ENCODE data around the gene SRL. TPM values are rescaled to one million over a fixed set of nuclear protein-coding genes. Genes with fewer than 3 reads are reported as not detected.

Gene SRL
- total and polyA plus RNA-seq, 2 of the 8 experiments (the other 6 are each of a cell fraction or from before 2014, with no cell fraction given), result 0.05 TPM; not detected in 1

DNA sequence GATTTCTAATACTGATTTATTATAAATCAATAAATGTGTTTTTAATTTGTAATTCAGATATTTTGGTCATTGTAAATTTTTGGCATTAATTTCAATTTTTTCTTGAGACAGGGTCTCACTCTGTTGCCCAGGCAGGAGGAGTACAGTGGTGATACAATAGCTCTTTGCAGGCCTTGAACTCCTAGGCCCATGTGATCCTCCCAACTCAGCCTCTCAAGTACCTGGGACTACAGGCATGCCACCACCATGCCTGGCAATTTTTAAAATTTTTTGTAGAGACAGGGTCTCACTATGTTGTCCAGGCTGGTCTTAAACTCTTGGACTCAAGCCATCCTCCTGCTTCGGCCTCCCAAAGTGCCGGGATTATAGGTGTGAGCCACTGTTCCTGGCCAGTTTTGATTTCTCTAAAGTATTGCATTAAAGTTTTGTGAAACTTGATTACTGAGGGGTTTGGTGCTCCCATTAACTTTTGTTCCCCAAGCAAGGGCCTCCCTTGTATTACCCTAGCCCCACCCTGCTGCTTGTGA lies 36.2 kb upstream of the SRL start:
- Histone ChIP-seq H3K23me2 (ENCODE audit: low read depth, low read length) (peaks cover 8% of the 10 kb centered on the region; the same call in 1 of the 2 replicates), H4K8ac (ENCODE audit: extremely low read depth, insufficient read depth, low read length) (no peak overlapping the region), H3K4me1 (replicated peaks in 1 of 4; ENCODE audit: control insufficient read depth in 3 of 4, insufficient read depth in 4 of 4, low read length in 3 of 4) (no peaks in the 10 kb centered on the region; a peak in 3 of 7 replicates), H2BK20ac (ENCODE audit: low read length) (no peak overlapping the region), H3K79me2 (ENCODE audit: control insufficient read depth in 1 of 2, insufficient read depth in 2 of 2, low read length in 2 of 2) (peaks cover 0 to 5% of the 10 kb centered on the region in 2 experiments; a peak in 1 of 4 replicates), H3K9me3 (ENCODE audit: insufficient read depth in 2 of 2, low read depth in 1 of 2, low read length in 1 of 2) (peaks cover 0 to 7% of the 10 kb centered on the region in 2 experiments; a peak in 2 of 4 replicates), H3K79me1 (ENCODE audit: low read depth, low read length) (no peaks in the 10 kb centered on the region), H3K4me2 (ENCODE audit: insufficient read depth in 1 of 2, low read depth in 2 of 2, low read length in 2 of 2) (no peak overlapping the region), H4K20me1 (replicated peaks in 1 of 2; ENCODE audit: control insufficient read depth in 1 of 2, insufficient read depth in 2 of 2, low read length in 2 of 2) (no peaks in the 10 kb centered on the region), H3K56ac (replicated peaks; ENCODE audit: insufficient read length, low read depth, low read length) (no peak overlapping the region), H3K4ac (replicated peaks; ENCODE audit: insufficient read length, low read depth, low read length) (no peak overlapping the region), H3K27ac (ENCODE audit: low read depth, low read length) (no peak overlapping the region), H3K27me3 (replicated peaks in 1 of 4; ENCODE audit: control insufficient read depth in 3 of 4, extremely low read depth in 1 of 4, insufficient read depth in 3 of 4, low read length in 3 of 4) (no peaks in the 10 kb centered on the region; a peak in 1 of 7 replicates), H4K5ac (ENCODE audit: insufficient read length, low read depth, low read length) (no peak overlapping the region), H3K14ac (ENCODE audit: insufficient read length) (no peak overlapping the region), H2BK15ac (ENCODE audit: low read length) (no peak overlapping the region), H3K18ac (ENCODE audit: extremely low read depth, low read length) (no peak overlapping the region), H2BK12ac (ENCODE audit: low read depth, low read length) (no peak overlapping the region), H2AFZ (ENCODE audit: low read length) (no peak overlapping the region), H4K91ac (replicated peaks; ENCODE audit: insufficient read length, low read length) (no peak overlapping the region), H3K4me3 (ENCODE audit: extremely low read depth in 1 of 4, insufficient read depth in 2 of 4, low read depth in 3 of 4, low read length in 4 of 4) (no peak overlapping the region), H2BK5ac (ENCODE audit: low read depth, low read length) (no peak overlapping the region), H3K23ac (ENCODE audit: insufficient read length) (no peak overlapping the region), H3K36me3 (ENCODE audit: control insufficient read depth in 2 of 4, insufficient read depth in 4 of 4, low read length in 3 of 4) (no peaks in the 10 kb centered on the region), H3K9ac (replicated peaks in 1 of 4; ENCODE audit: extremely low read depth in 1 of 4, low read depth in 3 of 4, low read length in 3 of 4) (no peak overlapping the region), H2AK5ac (ENCODE audit: low read depth, low read length) (no peak overlapping the region), H2BK120ac (replicated peaks; ENCODE audit: low read depth, low read length) (no peak overlapping the region)
- WGBS, 2 experiments (ENCODE audit: extremely low coverage in 1 of 2, insufficient coverage in 1 of 2, insufficient read length in 1 of 2, insufficient replicate concordance in 2 of 2, low coverage in 1 of 2, low lambda C conversion rate in 2 of 2, missing lambda C conversion rate in 1 of 2), result 96% methylated on average over 2 of the region's 2 CpGs; no CpG with 5 or more reads in 1 of the 2 experiments
- no peak for DNase-seq (ENCODE audit: low read depth in 1 of 2, low spot score in 2 of 2)
- TF ChIP-seq, protein P1, sequence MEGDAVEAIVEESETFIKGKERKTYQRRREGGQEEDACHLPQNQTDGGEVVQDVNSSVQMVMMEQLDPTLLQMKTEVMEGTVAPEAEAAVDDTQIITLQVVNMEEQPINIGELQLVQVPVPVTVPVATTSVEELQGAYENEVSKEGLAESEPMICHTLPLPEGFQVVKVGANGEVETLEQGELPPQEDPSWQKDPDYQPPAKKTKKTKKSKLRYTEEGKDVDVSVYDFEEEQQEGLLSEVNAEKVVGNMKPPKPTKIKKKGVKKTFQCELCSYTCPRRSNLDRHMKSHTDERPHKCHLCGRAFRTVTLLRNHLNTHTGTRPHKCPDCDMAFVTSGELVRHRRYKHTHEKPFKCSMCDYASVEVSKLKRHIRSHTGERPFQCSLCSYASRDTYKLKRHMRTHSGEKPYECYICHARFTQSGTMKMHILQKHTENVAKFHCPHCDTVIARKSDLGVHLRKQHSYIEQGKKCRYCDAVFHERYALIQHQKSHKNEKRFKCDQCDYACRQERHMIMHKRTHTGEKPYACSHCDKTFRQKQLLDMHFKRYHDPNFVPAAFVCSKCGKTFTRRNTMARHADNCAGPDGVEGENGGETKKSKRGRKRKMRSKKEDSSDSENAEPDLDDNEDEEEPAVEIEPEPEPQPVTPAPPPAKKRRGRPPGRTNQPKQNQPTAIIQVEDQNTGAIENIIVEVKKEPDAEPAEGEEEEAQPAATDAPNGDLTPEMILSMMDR (IDR thresholded peaks at IDR 0.05; ENCODE audit: control extremely low read depth in 1 of 3, insufficient read depth in 1 of 3, low read depth in 1 of 3, low read length in 3 of 3), result no peak
- TF ChIP-seq YY1 (IDR thresholded peaks at IDR 0.05; ENCODE audit: low read depth, low read length), result no peak
- TF ChIP-seq HDAC2 (IDR thresholded peaks at IDR 0.05; ENCODE audit: borderline replicate concordance in 1 of 2, low read depth in 2 of 2, low read length in 2 of 2), result no peak
- TF ChIP-seq PHF8 (conservative IDR thresholded peaks at IDR 0.05; ENCODE audit: low read depth, low read length), result no peak
- TF ChIP-seq ZNF274 (IDR thresholded peaks at IDR 0.05; ENCODE audit: borderline replicate concordance, extremely low read depth, low read length), result no peak
- TF ChIP-seq KDM1A (IDR thresholded peaks at IDR 0.05; ENCODE audit: borderline replicate concordance, low read length), result peak; percentile 59; the same call in 1 of the 2 replicates
- CTCF ChIA-PET (ENCODE audit: partially characterized antibody), result interaction anchor here (0.9 to 3.7 kb wide), 10 partner anchors 11 to 62 kb away, joined by 3 to 26 read pairs (median 6); no protein-coding TSS in a partner anchor
- POLR2A ChIA-PET (ENCODE audit: partially characterized antibody), result interaction anchor here (1.1 to 24.1 kb wide), 4 partner anchors 17 to 49 kb away, joined by 3 to 403 read pairs (median 6); no protein-coding TSS in a partner anchor
- no peak for FAIRE-seq

Measured in H1 (cell line).